ENCODE results near the gene LPP.

LPP gene

DNA sequence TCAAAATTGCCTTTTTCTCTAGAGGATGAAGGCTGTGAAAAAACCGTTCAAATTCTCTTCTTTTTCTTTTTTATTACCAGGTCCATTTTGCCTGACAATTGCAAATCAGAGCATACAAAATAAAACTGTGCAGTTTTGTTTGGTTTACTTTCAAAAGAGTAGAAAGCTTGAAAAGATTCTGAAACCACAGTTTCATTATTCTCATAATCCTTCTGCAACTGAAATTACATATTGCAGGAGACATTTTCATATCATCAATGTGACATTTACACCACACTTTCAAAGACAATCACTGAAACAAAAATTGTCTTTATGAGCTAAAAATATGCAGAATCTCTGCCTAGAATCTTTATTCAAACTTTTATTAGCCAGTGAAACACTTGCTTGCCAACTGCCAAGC is 721.5 kb downstream of the LPP start:
- Histone ChIP-seq H3K36me3 (no peaks in the 10 kb centered on the region), H3K27me3 (no peaks in the 10 kb centered on the region), H3K4me3 (ENCODE audit: low read depth, low read length) (no peak overlapping the region), H3K4me1 (no peaks in the 10 kb centered on the region), H3K9me3 (no peaks in the 10 kb centered on the region)
- TF ChIP-seq, protein P1, sequence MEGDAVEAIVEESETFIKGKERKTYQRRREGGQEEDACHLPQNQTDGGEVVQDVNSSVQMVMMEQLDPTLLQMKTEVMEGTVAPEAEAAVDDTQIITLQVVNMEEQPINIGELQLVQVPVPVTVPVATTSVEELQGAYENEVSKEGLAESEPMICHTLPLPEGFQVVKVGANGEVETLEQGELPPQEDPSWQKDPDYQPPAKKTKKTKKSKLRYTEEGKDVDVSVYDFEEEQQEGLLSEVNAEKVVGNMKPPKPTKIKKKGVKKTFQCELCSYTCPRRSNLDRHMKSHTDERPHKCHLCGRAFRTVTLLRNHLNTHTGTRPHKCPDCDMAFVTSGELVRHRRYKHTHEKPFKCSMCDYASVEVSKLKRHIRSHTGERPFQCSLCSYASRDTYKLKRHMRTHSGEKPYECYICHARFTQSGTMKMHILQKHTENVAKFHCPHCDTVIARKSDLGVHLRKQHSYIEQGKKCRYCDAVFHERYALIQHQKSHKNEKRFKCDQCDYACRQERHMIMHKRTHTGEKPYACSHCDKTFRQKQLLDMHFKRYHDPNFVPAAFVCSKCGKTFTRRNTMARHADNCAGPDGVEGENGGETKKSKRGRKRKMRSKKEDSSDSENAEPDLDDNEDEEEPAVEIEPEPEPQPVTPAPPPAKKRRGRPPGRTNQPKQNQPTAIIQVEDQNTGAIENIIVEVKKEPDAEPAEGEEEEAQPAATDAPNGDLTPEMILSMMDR (IDR thresholded peaks at IDR 0.05; ENCODE audit: low read depth, low read length) = no peak
- DNase-seq = no peak

DNA sequence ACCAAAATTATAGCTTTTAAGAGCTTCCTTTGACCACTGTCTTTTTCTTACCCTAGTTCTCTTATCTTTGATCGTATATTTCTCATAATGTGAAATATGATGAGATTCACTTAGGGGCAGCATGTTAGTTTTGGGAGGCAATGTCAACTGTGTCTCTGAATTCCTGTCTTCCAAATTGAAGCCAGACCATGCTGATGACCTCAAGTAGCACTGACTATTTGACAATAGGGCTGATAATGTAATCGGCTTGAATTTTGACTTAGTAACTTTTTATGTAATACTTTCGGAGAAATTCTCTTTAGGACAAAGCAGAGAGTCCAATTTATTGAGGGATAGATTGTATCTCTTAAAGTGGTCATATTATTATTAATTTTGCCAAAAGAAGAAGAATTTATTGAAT is 722.4 kb downstream of the LPP start:
- Histone ChIP-seq H3K9me3 (no peaks in the 10 kb centered on the region), H3K4me3 (ENCODE audit: low read depth, low read length) (no peak overlapping the region), H3K4me1 (no peaks in the 10 kb centered on the region), H3K36me3 (no peaks in the 10 kb centered on the region), H3K27me3 (no peaks in the 10 kb centered on the region)
- TF ChIP-seq, protein P1 (IDR thresholded peaks at IDR 0.05; ENCODE audit: low read depth, low read length) = no peak
- DNase-seq = no peak

DNA sequence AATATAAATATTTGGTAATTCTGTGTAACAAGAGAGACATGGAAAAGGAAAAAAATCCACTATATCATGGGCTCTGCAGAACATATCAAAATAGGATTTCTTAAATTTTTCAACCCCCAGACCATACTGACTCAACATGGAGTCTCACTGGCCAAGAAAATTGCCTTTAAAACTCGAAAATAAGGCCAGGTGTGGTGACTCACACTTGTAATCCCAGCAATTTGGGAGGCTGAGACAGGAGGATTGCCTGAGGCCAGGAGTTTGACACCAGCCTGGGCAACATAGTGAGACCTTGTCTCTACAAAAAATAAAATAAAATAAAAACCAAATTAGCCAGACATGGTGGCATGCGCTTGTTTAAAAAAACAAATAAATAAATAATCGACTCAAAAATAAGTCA is 723.4 kb downstream of the LPP start:
- TF ChIP-seq, protein P1 (IDR thresholded peaks at IDR 0.05; ENCODE audit: low read depth, low read length) = no peak
- no peak for DNase-seq

DNA sequence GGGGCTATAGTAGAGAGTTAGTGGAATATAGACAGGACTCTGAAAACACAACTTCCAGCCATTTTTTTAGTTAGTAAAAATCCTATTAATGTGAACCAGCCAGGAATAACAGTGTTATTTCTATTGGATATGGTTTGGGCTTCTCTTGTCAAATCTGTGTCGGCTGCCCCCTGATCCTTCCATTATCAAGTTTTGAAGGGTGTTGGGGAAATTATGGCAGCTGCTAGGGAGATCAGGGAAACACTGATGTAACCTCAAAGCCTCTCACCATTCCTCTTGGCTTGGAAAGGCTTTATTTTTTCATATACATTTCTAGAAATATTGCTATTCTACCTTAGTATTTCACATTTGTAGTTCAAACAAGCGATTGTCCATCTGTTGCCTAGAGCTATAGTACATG is 724.1 kb downstream of the LPP start:
- TF ChIP-seq, protein P1 (IDR thresholded peaks at IDR 0.05; ENCODE audit: low read depth, low read length) = no peak
- Histone ChIP-seq H3K27me3 (no peaks in the 10 kb centered on the region), H3K4me1 (no peaks in the 10 kb centered on the region), H3K9me3 (no peaks in the 10 kb centered on the region), H3K4me3 (ENCODE audit: low read depth, low read length) (no peak overlapping the region), H3K36me3 (no peaks in the 10 kb centered on the region)
- no peak for DNase-seq

More for the DNA sequence above, 723.4 kb downstream of the LPP start:
- no peaks in the 10 kb centered on the region for H3K9me3 ChIP-seq
- H3K27me3 ChIP-seq = no peaks in the 10 kb centered on the region
- no peaks in the 10 kb centered on the region for H3K36me3 ChIP-seq
- H3K4me3 ChIP-seq (ENCODE audit: low read depth, low read length) = no peak overlapping the region
- H3K4me1 ChIP-seq = no peaks in the 10 kb centered on the region

DNA sequence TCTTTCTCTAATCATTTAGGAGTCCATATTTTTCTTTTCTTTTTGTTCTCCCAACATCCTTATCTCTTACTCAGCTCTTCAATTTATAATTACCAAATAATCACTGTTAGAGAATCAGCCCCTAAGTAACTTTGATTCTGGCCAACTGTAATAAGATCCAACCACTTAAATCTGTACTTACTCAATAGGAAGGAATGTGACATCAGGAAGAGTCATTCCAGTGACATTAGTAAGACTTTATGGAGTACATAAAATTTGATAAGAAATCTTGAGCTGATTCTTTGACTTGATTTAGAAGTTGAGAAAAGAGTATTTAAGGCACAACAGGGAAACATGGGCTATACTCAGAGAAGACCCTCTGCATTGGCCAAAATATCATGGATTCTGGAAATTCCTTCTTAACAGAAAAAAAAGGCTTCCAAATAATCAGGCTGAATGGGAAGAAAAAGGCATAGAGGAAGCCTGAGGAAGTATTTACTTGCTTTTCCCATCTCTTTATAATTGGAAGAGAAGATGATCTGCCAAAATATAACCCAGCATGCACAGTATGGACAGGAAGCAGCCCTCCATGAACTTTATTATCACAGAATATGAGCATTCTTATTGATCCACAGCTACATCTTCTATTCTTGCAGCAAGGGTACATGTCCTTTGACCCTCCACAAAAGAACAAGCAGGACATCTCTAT is 728.1 kb downstream of the LPP start:
- DNase-seq = no peak
- H3K4me1 ChIP-seq = no peaks in the 10 kb centered on the region
- TF ChIP-seq, protein P1 (IDR thresholded peaks at IDR 0.05; ENCODE audit: low read depth, low read length) = no peak
- no peaks in the 10 kb centered on the region for H3K9me3 ChIP-seq
- no peak overlapping the region for H3K4me3 ChIP-seq (ENCODE audit: low read depth, low read length)
- peaks cover 3% of the 10 kb centered on the region; the same call in 1 of the 2 replicates for H3K27me3 ChIP-seq
- no peaks in the 10 kb centered on the region for H3K36me3 ChIP-seq

DNA sequence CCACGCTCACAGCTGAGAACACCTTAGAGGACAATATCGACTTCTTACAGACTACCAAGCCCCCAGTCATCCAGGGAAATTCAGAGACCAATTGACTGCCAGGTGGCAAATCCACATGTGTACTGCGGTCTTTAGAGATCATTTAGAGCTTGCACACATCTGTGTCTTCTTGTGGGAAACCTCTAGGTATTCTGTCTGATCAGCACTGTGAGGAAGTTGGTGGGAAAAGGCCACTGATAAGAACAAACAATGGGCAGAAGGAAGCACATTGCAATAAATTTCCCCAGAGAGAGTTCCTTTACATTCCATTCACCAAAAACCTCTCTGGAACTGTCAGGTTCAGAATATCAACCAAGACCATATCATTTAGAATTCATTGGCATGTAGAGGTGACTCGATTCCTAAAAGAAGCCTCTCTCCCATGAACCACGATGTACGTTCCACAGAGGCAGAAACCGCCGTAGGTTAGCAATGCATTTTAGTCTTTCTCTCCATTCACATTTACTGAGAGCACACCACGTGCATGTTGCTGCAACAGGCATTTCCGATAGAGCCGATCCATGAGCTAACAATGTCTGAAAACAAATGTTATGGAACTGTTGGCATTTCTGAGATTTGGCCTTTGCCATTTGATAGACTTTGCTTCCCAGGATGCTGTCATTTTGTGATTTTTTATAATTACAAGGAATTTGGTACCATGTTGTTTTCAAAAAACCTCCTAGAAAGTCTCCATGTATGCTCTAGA is 730.5 kb downstream of the LPP start:
- no peaks in the 10 kb centered on the region for H3K9me3 ChIP-seq
- H3K4me1 ChIP-seq = no peaks in the 10 kb centered on the region
- H3K4me3 ChIP-seq (ENCODE audit: low read depth, low read length) = no peak overlapping the region
- H3K36me3 ChIP-seq = no peaks in the 10 kb centered on the region
- H3K27me3 ChIP-seq = peaks cover 3% of the 10 kb centered on the region; the same call in 1 of the 2 replicates
- DNase-seq = no peak
- TF ChIP-seq, protein P1 (IDR thresholded peaks at IDR 0.05; ENCODE audit: low read depth, low read length) = no peak

Data from BE2C (cell line).